Kasumi-1 (cell line): ENCODE measurements around the gene CASZ1.

Experiments
- DNase-seq, 2 experiments: peaks; one replicate each; lab custom pipeline; 2025; lab: John Stamatoyannopoulos, UW

Gene CASZ1

DNA sequence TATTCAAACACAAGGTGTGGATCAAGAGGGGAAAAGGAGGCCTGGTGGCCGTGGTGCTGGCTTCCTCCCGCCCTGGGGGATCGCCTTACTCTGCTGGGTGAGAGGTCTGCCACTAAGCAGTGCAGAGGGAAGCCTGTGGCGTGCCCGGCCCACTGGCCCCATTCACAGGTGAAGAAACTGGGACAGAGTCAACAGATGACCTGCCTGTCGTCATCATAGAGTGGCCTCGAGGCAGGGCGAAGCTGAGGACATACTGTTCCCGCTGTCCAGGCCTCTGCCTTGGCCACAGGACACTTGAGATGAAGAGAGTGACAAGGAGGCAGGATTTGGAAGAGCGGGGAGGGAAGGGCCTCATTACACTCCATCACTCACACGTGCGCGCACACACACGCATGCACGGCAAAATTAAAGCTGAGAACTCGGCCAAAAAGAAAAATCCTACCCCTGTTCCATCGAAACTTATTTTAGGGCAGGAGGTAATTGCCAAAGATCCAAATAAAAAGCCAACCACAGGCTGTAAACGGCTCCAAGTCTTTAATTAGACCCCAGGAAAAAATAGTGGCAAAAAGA, 50.5 kb downstream of the CASZ1 start:
- DNase-seq, result no peak

DNA sequence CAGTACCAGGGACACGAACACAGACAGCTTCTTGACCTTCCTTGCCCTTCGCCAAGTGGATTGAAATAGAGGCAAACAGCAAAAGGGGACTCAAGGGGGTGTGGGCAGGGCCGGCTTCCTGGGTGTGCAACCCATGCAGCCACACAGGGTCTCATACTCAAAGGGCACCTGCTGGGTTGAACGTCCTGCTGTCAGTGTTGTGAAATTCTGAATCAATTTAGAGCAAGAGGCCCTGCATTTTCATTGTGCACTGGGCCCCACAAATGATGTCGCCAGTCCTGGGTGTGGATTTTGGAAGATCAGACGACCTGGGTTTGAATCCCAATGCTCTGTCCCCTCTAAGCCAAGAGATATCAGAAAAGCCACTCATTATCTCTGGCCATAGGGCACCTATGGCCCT, 51.1 kb downstream of the CASZ1 start:
- no peak for DNase-seq

DNA sequence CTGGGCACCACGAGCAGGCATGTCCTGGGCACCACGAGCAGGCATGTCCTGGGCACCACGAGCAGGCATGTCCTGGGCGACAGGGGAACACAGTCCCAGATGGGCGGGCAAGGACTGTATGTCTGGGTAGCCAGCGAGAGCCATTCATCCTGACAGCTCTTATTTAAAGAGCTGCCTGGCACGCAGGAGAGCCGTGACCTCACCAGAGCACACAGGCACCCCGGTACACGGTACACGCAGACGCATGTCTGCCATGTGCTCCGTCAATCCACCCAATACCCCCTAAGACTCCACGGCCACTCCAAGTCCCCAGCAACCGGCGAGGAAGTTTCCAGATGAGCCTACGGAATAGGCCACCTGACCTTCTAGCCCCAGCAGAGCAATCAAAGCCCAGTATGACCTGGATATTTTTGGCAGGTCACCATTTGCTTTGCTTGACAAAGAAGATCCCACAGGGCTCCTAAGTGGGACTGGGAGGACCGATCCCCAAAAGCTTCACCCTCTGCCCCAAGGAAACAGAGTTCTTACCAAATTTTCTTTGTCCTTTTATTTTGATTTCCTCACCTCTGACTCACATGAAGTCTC, 51.7 kb downstream of the CASZ1 start:
- DNase-seq, result no peak

DNA sequence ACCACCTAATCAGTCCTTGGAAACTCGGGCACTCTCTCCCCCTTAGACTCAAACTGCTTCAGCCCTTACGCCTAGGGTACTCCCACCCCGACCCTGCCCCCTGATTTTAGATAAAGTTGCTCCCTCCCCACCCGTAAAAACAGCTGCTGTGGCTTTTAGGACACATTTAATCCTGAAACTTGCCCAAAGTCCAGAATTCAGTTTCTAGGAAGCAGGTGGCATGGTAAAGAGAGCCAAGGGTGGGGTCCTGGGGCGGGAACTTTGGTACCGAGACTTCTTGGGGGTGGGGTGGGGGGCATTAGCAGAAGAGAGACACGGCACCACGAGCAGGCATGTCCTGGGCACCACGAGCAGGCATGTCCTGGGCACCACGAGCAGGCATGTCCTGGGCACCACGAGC, 52.4 kb downstream of the CASZ1 start:
- DNase-seq, result no peak

DNA sequence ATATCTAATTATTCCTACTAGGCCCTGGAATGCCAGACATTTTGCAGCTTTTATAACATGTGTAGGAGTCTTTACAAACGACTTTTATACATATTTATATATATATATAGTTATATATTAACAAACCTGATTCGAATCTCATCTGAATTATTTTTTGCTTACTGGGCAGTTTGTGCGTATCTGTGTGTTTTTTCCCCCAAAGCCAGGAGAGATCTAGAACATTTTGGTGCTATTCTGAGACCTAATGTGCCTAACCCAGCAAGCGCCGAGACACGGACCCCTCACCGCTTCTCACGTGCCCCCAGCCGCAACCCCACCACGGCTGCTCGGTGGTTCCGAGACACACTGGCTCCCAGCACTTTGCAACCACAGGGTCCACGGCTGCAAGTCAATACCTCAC, 54.8 kb downstream of the CASZ1 start:
- no peak for DNase-seq

DNA sequence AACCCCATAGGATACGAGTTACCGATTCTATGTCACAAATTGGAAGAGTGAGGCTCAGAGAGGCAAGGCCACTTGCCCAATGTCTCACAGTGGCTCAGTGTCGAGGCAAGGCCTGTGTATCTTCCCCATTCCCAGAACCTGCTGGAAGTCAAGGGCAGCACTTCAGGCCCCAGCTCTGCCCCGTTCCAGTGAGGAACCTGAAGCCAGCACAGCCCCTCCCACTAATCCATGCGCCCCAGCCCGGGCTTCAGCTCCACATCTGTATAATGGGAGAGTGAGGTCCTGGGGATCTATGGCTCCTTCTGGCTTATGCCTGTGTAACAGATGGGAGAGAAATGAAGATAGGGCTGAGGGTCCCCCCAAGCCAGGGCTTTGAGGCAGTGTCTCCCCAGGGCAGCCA, 56.3 kb downstream of the CASZ1 start:
- no peak for DNase-seq

DNA sequence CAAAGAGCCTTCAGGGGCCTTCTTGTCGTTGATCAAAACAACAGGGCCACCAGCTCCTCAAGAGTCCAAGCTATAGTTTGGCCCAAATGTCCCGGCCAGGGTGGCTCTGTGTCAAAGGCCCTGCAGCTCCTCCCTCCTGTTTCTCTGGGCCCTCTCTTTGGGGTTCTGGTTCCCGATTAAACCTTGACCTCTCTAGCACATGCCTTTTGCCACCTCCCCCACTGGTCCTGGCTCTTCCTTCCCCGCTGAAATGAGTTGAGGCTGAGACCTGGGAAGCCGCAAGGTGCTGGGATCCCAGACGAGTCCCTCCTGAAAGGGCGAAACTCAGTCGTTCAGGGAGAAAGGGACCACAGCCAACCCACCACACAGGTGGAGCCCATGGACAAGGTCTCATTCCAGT, 56.9 kb downstream of the CASZ1 start:
- DNase-seq, result no peak

DNA sequence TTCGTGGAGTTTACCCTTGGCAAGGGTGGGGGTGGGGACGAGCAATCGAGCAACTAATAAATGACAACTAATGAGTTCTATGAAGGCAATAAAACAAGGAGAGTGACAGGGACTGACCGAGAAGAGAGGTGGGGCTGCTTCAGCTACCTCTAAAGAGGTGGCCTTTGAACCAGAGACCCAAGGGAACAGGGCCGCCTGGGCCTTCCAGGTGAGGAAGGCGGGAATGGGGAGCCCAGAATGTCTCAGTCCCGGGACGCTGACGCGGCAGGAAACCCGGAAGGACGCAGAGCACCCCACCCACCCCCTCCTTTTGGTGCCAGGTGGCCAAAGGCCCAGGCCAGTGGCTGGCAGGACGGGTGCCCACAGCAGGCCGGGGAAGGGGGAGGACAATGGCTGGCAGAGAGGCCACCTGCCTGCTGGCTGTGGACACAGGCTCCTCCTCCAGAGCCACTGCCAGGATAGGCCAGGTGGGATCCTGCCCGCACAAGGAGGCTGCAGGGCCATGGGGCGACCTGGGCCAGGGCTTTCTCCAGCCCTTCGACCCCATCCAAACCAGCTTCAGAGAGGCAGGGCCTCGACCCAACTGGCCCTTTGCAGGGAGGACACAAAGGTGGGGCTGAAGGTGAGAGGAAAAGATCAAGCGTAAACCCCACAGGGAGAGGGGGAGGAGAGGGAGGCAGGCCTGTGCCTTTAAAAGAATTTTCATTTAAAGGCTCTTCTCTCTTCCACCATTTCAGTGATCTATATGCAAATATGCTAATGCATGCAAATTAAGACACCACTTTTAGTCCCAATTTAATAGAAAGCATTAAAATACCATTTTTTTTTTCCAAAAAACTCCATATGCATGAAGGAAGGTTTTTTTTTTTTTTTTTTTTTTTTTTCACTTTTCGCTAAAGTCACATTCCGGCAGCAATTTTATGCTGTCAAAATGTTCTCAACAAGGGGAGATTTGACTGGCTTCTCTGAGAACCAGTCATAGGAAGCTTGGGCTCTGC, 58.1 kb downstream of the CASZ1 start:
- no peak for DNase-seq

DNA sequence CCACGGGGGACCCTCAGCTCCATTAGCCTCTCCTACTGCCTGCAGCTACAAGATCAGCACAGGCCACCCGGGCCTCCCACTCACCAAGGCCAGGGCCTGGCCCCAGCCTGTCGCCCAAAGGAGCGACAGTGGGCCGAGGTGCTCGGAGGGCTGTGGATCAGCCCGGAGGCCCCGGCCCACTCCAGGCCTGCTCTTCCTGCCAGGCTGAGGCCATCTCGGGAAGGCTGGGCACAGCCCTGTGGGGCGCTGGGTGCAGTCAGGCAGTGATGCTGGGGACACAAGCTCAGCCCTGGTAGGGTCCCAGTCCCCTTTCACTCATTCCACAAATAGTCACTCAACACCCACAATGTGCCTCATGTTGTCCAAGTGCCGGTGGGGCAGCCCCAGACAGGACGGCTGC, 58.8 kb downstream of the CASZ1 start:
- DNase-seq, result no peak

DNA sequence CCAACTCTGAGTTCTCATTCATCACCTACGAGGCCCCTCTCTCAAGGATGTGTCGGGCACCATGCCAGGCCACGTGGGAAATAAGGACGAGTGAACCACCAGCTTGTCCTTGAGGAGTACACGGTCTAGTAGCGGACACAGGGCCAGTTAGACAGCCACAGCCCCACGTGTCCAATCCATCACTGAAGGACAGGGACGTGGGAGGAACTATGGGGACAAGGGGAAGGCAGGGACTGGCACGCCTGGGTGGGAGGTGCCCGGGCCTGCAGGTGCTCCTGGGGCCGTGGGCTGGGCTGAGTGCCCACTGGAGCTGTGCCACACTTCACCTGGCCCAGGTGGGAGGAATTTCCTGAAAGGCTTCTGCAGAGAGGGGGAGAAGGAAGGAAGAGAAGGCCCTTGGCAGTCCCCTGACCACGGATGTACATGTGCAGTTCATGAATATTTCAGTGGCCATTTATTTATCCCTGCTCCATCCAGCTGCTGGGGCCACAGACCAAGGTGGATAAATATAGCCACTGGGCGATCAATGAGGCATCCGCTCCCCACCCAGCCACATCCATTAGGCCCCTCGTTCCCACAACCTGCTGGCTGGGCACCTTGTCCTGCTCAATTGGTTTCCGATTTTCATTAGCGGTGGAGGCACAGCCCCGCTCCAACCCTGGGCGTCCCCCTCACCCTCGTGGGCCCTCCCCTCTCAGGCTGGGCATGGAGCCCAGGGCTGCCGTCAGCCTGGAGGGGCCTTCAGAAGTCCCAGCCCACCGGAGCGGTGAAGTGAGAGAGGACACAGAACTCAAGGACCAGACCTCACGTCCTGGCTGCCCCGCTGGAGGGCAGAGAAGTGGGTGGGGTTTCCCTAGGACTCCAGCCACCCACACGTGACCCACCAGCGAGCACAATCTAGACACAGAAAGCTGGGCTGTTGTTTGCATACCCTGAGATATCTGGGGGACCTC, 59.5 kb downstream of the CASZ1 start:
- DNase-seq, result no peak

DNA sequence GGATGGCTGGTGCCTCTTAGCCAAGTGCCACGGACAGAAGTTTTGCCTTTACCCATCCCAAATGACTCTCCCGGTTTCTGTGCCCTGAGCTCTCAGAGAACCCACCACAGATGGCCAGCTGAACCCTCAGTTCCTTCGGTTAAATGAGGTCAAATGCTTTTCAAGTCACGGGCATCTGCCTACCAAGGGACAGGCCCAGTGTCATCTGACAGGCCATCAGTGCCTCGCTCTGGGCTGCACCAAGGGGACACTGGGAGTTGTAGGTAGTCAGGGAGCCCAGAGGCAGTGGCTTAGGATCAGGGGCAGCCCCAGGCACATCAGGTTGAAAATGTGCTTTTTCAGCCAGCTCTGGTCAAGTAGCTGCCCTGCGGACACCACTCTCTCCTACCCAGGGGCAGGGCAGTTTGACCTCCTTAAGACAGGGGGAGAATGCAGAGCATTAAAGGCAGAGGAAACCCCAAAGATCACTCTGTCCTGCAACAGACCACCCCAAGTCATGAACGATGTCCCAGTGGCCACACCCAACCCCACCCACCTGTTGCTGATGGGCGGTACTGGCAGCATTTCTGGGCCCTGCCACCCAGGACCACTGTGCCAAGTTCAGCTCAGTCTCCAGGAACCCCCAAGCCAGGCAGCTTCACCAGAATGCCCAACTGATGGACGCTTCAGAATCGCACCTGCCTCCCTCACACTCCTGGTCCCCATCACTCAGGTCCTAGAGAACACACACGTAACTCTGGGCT, 60.7 kb downstream of the CASZ1 start:
- DNase-seq, result no peak

DNA sequence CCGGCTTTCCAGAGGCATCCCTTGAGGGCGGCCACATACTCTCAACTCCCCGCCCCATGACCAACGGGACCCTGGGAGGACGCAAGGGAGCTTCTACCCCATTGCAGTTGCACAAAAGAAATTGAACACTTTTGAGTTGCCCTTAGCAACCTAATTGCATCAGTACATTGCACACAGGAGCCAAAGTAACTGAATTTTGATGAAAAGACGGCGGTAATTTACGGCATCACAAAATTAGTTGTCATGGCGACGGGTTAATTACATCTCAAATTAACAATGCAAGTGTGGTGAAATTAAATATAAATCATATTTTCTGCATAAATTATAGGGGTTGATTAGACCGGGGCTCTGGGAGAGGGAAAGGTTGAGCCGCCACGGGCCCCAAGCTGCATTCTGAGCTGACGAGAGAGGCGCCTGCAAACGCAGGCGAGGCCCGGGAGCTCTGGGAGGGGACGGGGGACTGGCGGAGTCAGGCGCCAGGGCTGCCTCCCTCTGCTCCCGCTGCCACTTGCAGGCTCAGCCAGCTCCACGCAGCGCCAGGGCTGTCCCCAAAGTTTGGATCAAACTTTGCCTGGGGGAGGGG, 61.4 kb downstream of the CASZ1 start:
- DNase-seq, result no peak

DNA sequence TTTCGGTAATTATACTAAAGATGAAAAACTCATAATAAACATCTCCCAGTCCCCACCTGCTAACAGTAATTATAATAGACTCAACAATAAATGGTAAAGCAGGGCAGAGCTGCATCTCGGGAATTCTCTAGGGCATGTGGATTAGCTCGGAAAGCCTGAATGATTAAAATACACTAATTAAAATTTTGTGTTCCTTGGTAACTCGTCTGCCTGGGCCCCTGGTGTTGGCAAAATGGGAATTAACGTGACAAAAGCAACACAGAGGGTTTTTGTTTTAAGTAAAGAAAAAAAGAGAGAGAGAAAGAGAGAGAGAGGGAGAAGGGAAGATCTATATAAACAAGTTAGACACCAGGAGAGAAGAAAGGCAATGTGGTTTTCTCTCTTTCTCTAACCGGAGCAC, 62.1 kb downstream of the CASZ1 start:
- no peak for DNase-seq

DNA sequence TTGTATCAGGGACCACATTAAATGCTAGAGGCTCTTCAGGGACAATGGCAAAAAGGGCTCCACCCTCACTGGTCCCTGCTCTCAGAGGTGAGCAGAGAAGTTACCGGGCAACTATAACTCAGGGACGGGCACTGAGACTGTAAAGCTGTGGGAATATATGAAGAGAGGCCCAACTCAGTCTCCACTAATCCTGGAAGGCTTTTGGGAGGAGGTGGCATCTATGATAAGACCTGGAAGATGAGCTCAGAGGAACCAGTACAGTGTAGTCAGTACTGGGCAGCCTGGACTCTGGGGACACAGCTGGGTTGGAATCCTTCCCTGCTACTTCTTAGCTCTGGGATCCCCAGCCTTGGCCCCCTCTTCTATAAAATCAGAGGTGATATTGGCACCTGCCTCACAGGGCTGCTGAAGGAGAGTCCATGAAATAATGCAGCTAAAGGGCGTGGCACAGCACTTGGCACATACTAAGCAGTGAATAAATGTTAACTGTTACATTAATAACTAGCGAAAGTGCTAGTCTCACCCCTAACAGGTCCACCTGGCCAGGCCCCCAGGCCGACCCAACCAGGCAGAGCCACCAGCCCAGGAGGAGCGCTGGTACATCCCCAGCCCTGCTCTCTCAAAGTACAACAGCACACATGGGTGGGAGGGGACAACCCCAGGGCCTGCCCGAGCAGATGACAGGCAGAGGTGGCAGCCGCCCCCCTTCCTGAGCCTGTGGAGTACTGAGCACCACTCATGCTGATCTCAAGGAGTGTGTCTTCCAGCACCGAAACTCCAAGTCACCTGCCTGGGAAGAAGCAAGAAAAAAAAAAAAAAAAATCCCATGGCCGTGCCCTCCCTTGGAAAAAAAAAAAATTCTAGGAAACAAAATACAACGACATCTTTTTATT, 62.7 kb downstream of the CASZ1 start:
- DNase-seq, result no peak

DNA sequence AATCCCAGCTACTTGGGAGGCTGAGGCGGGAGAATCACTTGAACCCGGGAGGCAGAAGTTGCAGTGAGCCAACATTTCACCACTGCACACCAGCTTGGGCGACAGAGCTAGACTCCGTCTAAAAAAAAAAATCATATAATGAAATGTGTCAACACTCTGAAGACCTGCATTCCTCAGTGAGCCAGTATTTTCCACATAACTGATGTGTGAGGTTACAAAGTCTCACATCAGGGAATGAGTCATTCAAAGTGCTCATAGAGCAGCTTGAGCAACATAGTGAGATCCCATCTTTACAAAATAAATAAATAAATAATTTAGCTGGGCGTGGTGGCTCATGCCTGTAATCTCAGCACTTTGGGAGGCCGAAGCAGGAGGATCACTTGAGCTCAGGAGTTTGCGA, 65.5 kb downstream of the CASZ1 start:
- DNase-seq, result no peak

DNA sequence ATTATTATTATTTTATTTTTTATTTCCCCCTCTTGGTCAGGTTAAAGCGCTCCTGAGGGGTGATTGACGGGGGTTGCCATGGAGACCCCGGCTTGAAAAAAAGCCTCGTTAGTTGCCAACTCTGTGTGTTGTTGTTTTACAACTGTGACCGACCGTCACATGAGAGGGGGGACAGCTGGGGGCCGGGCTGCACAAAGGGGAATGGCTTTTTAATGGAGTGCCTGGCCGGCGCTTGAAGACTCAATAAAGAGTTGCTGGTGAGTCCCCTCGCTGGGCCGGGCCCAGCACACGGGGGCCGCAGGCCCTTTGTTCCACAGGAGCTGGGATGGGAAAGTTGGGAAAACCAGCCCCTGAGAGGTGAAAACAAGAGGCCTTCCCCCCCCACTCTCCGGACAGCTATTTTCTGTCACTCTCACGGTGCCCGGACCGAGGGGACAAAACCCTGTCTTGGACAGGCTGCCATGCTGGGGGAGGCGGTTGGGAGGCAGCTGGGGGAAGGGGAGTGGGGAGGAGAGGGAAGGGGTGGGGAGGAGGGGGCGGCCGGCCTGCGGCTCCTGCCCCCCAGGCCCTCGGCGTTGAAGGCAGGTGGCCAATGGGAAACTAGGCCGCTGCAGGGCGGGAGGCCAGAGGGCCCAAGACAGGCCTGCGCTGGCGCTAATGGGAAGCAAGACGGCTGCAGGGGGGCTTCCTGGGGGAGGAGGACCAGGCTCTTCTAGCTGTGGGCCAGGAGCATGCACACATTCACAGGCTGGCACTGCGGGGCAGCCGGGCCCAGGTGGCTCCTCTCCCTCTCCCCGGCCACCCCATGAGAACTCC, 67.6 kb downstream of the CASZ1 start:
- no peak for DNase-seq

DNA sequence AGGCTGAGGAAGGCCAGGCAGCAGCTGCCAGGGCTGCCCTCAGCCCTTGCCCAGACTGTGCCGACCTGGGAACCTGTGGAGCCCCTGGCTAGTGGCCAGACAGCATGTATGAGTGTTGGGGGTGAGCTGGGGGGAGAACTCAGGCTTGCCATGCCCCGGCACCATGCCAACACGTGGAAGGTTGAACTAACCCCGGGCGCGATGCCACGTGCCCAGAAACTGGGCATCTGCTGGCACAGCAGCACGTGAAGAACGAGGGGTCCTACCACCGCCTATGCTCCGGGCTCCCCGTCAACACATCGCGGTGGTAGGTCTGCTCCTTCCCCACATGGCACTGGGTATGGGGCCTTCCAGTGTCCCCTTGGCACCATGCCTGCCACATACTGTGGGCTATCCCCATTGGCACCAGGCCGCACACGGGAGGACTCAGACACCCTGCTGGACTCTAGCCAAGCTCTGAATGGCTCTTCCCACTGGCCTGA, 68.7 kb downstream of the CASZ1 start:
- DNase-seq, result no peak

DNA sequence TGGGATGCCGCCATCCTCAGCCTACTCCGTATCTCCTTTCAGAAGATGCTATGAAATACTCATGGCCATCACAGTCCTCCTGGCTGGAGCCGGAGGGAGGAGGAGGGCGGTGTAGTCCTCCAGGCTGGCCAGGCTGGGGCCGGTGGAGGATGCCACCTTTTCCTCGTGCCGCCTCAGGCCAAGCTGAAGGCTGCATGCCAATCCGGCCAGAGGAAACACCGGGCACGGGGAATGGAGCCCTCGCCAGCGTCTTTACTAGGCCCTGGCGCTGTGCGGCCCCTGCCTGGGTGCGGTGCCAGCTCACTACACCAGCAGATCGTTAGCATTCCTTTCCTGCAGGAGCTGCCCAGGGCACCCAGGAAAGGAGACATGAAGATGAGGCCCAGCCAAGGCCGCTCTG, 70.1 kb downstream of the CASZ1 start:
- DNase-seq, result no peak
